HCT116 (cell line): ENCODE data around the gene UBL4B. TPM values are rescaled to one million over a fixed set of nuclear protein-coding genes. Genes with fewer than 3 reads are reported as not detected.

Experiments used
- ATAC-seq: fragments of 200-7000 bp; cut with Tn5 transposase; 2 replicates; pipeline ENCODE4 v1.9.1; 2020; ENCODE audit warnings: mild to moderate bottlenecking, moderate library complexity
- BruUV-seq: library from RNA; stranded (reverse); fragments of 400-500 nt; replicated peaks from 2 replicates; lab custom pipeline; 2021; lab: Mats Ljungman, UMichigan
- CTCF ChIA-PET: fragments of 300-600 bp; sonication (Branson Sonifier 250); formaldehyde crosslinking; loops from one replicate; lab custom pipeline; 2021; ENCODE audit warnings: antibody characterized with exemption; lab: Charles Lee
- POLR2A ChIA-PET: fragments of 300-600, 350-600 bp; sonication (Branson Sonifier 250); formaldehyde crosslinking; loops from one replicate; lab custom pipeline; 2021; ENCODE audit warnings: antibody characterized with exemption; lab: Charles Lee
- RAD21 ChIA-PET, 2 experiments: fragments of 300-600 bp; sonication (Branson Sonifier 250); formaldehyde crosslinking; loops; one replicate each; lab custom pipeline; 2023; ENCODE audit warnings: low total read pairs in 2 of 2; ENCODE audit not compliant: uncharacterized antibody in 2 of 2, unreplicated experiment in 2 of 2, low non-redundant PET in 1 of 2; lab: Charles Lee
- DNase-seq: peaks from one replicate; pipeline ENCODE4 v3.0.0-alpha.2; 2010; ENCODE audit warnings: low read depth, low spot score
- H2AFZ ChIP-seq: fragments of 200-600 bp; shearing (Covaris generic), sonication (generic); 2 replicates; pipeline ENCODE4 v1.6.1; 2017; ENCODE audit warnings: low read depth, mixed run types, mixed read lengths, antibody characterized with exemption, low read length; ENCODE audit not compliant: poor library complexity, severe bottlenecking
- H3K27ac ChIP-seq: 2 replicates; pipeline ENCODE4 v1.5.1; 2012; ENCODE audit warnings: low read depth, low read length
- H3K27me3 ChIP-seq: fragments of 200-600 bp; sonication (generic); 2 replicates; pipeline ENCODE4 v1.6.1; 2016; ENCODE audit warnings: mixed run types, low read length, mixed read lengths; ENCODE audit not compliant: insufficient read depth
- H3K36me3 ChIP-seq, 2 experiments: fragments of 200-500 bp in 1 of 2; fragments of 200-600 bp in 1 of 2; sonication (Bioruptor generic) in 1 of 2; sonication (generic) in 1 of 2; 2 replicates each; pipeline versions ENCODE4 v1.5.1 to v1.6.1; 2014 to 2016; ENCODE audit warnings: low read length in 2 of 2, inconsistent platforms in 1 of 2, mixed read lengths in 1 of 2, mixed run types in 1 of 2; ENCODE audit not compliant: insufficient read depth in 2 of 2, control insufficient read depth in 1 of 2
- H3K4me1 ChIP-seq, 2 experiments: fragments of 200-600 bp in 1 of 2; sonication (generic) in 1 of 2; 2 replicates each; pipeline versions ENCODE4 v1.5.1 to v1.6.1; 2012 to 2017; ENCODE audit warnings: low read length in 2 of 2, inconsistent platforms in 1 of 2, mild to moderate bottlenecking in 1 of 2, mixed read lengths in 1 of 2, mixed run types in 1 of 2, moderate library complexity in 1 of 2; ENCODE audit not compliant: insufficient read depth in 2 of 2, control insufficient read depth in 1 of 2
- H3K4me2 ChIP-seq: fragments of 200-600 bp; sonication (generic); 2 replicates; pipeline ENCODE4 v1.6.1; 2017; ENCODE audit warnings: mixed run types, low read length, mixed read lengths
- H3K4me3 ChIP-seq, 2 experiments: fragments of 200-600 bp in 1 of 2; sonication (generic) in 1 of 2; replicated peaks in 1 of 2; 2 replicates each; pipeline ENCODE4 v1.5.1; 2011 to 2016; ENCODE audit warnings: low read length in 2 of 2, control low read depth in 1 of 2, low read depth in 1 of 2, mild to moderate bottlenecking in 1 of 2, mixed read lengths in 1 of 2, mixed run types in 1 of 2
- H3K79me2 ChIP-seq: fragments of 200-600 bp; sonication (generic); 2 replicates; pipeline ENCODE4 v1.6.1; 2017; ENCODE audit warnings: mild to moderate bottlenecking, mixed run types, low read length, moderate library complexity, mixed read lengths; ENCODE audit not compliant: insufficient read depth
- H3K9ac ChIP-seq: fragments of 200-600 bp; sonication (generic); 2 replicates; pipeline ENCODE4 v1.6.1; 2016; ENCODE audit warnings: low read length, mixed read lengths
- H3K9me2 ChIP-seq: fragments of 200-600 bp; sonication (generic), shearing (Covaris generic); 2 replicates; pipeline ENCODE4 v1.6.1; 2017; ENCODE audit warnings: mixed run types, mild to moderate bottlenecking, moderate library complexity; ENCODE audit not compliant: insufficient read depth
- H3K9me3 ChIP-seq, 2 experiments: fragments of 200-500 bp in 1 of 2; fragments of 200-600 bp in 1 of 2; sonication (Bioruptor generic) in 1 of 2; sonication (generic) in 1 of 2; 2 replicates each; pipeline ENCODE4 v1.6.1; 2014 to 2017; ENCODE audit warnings: low read length in 2 of 2, mixed read lengths in 2 of 2, inconsistent platforms in 1 of 2, low read depth in 1 of 2, mild to moderate bottlenecking in 1 of 2, mixed run types in 1 of 2, moderate library complexity in 1 of 2; ENCODE audit not compliant: control insufficient read depth in 1 of 2, insufficient read depth in 1 of 2
- H4K20me1 ChIP-seq: fragments of 200-600 bp; sonication (generic), shearing (Covaris generic); 2 replicates; pipeline ENCODE4 v1.6.1; 2017; ENCODE audit warnings: mixed run types, mild to moderate bottlenecking, moderate library complexity; ENCODE audit not compliant: insufficient read depth
- CBX3 ChIP-seq: IDR thresholded peaks from 2 replicates; pipeline ENCODE4 v1.6.1; 2012; ENCODE audit warnings: low read depth
- CEBPB ChIP-seq: IDR thresholded peaks from 2 replicates; pipeline ENCODE4 v1.6.1; 2012; ENCODE audit warnings: low read depth
- EGR1 ChIP-seq: IDR thresholded peaks from 2 replicates; pipeline ENCODE4 v1.6.1; 2012; ENCODE audit warnings: low read depth
- ELF1 ChIP-seq: IDR thresholded peaks from 2 replicates; pipeline ENCODE4 v1.6.1; 2012; ENCODE audit warnings: low read depth, borderline replicate concordance
- EZH2 ChIP-seq: fragments of 200-600 bp; sonication (generic); IDR thresholded peaks from 2 replicates; pipeline ENCODE4 v1.6.1; 2017; ENCODE audit warnings: antibody characterized with exemption, mixed run types
- EZH2phosphoT487 ChIP-seq: fragments of 200-600 bp; IDR thresholded peaks from 2 replicates; pipeline ENCODE4 v1.6.1; 2018; ENCODE audit warnings: antibody characterized with exemption, borderline replicate concordance
- FOSL1 ChIP-seq: IDR thresholded peaks from 2 replicates; pipeline ENCODE4 v1.6.1; 2012; ENCODE audit warnings: low read depth
- JUND ChIP-seq: IDR thresholded peaks from 2 replicates; pipeline ENCODE4 v1.6.1; 2012
- MAX ChIP-seq: IDR thresholded peaks from 2 replicates; pipeline ENCODE4 v1.6.1; 2012
- POLR2AphosphoS5 ChIP-seq: IDR thresholded peaks from 2 replicates; pipeline ENCODE4 v1.6.1; 2011; ENCODE audit warnings: mild to moderate bottlenecking, low read depth, low read length, moderate library complexity
- RAD21 ChIP-seq: IDR thresholded peaks from 2 replicates; pipeline ENCODE4 v1.6.1; 2012; ENCODE audit warnings: low read depth, mild to moderate bottlenecking
- SIN3A ChIP-seq: IDR thresholded peaks from 2 replicates; pipeline ENCODE4 v1.6.1; 2012; ENCODE audit warnings: low read depth
- SP1 ChIP-seq: IDR thresholded peaks from 2 replicates; pipeline ENCODE4 v1.6.1; 2012; ENCODE audit warnings: low read depth
- SRF ChIP-seq: IDR thresholded peaks from 2 replicates; pipeline ENCODE4 v1.6.1; 2012; ENCODE audit warnings: low read depth
- TCF7L2 ChIP-seq: IDR thresholded peaks from 2 replicates; pipeline ENCODE4 v1.7.0; 2011; ENCODE audit warnings: borderline replicate concordance, inconsistent platforms; ENCODE audit not compliant: insufficient read depth, insufficient read length; ENCODE audit errors: extremely low read depth
- YY1 ChIP-seq: IDR thresholded peaks from 2 replicates; pipeline ENCODE4 v1.6.1; 2011; ENCODE audit warnings: low read length, low read depth, moderate library complexity, mild to moderate bottlenecking; ENCODE audit not compliant: insufficient replicate concordance; ENCODE audit errors: extremely low read depth
- ZFX ChIP-seq: fragments of 450-650 bp; IDR thresholded peaks from 2 replicates; pipeline ENCODE4 v1.6.1; 2017
- ZNF274 ChIP-seq: fragments of 200-500 bp; sonication (Bioruptor generic); IDR thresholded peaks from 2 replicates; pipeline ENCODE4 v1.6.1; 2014; ENCODE audit warnings: mild to moderate bottlenecking, low read depth, low read length, inconsistent platforms
- intact Hi-C: fragments of 100-400 bp; cut with micrococcal nuclease; formaldehyde crosslinking; loops from 2 replicates; pipeline ENCODE4 v1.10.0; 2022
- total RNA-seq: library from RNA; stranded (reverse); gene quantifications from one replicate; pipeline ENCODE4 v1.2.1, GENCODE V29; 2021; ENCODE audit not compliant: unreplicated experiment
- TF ChIP-seq, protein P1 (sequence below): IDR thresholded peaks from 2 replicates; pipeline ENCODE4 v1.6.1; 2011; ENCODE audit warnings: mild to moderate bottlenecking, low read length, moderate library complexity; ENCODE audit not compliant: insufficient replicate concordance; ENCODE audit errors: extremely low read depth
- TF ChIP-seq, protein P2 (sequence below), 3 experiments: fragments of 200-600 bp in 1 of 3; sonication (generic) in 1 of 3; IDR thresholded peaks in 2 of 3; conservative IDR thresholded peaks in 1 of 3; 2 replicates each; pipeline ENCODE4 v1.5.1; 2012 to 2017; ENCODE audit warnings: low read depth in 2 of 3, low read length in 2 of 3, antibody characterized with exemption in 1 of 3, borderline replicate concordance in 1 of 3, control low read depth in 1 of 3, mild to moderate bottlenecking in 1 of 3, mixed read lengths in 1 of 3, mixed run types in 1 of 3, moderate library complexity in 1 of 3; ENCODE audit not compliant: insufficient read depth in 1 of 3

The UBL4B gene
- total RNA-seq, 1 experiment from 2014 or later = 0.57 TPM

DNA sequence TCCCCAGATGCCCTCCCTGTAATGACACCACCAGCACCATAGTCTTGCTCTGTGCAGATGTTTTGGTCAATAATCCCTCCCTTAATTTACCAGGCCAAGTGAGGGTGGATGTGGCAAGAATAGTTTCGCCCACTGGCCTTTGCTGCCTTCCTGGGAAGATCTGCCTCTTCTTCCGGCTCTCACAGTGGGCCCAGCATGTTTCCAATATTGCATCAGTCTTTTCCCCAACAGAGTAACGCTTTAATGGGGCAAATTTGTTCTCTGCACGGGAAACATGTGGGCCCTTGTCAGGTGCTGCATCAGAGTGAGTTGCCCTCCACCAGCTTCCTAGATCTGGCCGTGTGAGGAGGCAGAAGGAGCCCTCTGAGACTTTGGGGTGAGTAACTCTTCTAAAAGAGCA is 29.8 kb upstream of the UBL4B start (continued):
- TF ChIP-seq, protein P1, sequence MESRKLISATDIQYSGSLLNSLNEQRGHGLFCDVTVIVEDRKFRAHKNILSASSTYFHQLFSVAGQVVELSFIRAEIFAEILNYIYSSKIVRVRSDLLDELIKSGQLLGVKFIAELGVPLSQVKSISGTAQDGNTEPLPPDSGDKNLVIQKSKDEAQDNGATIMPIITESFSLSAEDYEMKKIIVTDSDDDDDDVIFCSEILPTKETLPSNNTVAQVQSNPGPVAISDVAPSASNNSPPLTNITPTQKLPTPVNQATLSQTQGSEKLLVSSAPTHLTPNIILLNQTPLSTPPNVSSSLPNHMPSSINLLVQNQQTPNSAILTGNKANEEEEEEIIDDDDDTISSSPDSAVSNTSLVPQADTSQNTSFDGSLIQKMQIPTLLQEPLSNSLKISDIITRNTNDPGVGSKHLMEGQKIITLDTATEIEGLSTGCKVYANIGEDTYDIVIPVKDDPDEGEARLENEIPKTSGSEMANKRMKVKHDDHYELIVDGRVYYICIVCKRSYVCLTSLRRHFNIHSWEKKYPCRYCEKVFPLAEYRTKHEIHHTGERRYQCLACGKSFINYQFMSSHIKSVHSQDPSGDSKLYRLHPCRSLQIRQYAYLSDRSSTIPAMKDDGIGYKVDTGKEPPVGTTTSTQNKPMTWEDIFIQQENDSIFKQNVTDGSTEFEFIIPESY = no peak
- TF ChIP-seq SIN3A (no peak), CEBPB (no peak), JUND (no peak), RAD21 (no peak)

DNA sequence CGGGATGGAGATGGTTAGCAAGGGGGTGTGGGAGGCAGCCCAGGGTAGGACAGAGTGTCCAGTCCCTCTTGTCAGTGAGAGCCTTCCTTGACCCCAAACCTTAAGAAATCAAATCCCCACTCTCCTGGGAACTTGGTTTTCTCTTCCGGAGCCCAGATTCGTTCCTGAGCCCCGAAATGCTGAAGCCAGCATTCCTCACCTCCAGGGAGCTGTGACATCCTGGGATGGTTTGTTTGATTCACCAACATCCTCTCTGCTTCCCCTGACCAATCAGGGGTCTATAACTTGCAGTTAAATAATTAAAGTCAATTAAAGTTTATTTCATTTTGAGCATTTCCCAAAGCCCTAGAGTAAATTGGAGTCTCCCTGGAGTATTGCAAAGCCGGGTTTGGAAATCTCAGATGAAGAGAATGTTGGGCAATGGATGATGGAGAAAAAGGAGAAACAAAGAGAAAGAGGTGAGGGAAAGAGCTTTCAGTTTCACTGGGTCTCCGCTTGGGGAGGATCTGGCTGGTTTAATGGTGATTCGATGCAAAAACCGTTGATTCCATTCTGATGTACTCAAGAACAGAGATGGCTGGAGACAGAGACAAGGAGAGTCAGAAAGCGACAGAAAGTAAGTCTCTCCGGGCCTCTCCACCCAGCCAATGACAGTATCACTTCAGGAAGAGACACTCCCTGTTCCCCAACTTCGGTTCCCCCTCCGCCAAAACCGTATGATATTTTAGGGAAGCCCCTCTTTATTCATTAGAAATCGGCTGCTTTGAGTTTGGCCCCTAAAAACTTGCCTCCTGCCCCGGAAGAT is 29.0 kb upstream of the UBL4B start:
- Histone ChIP-seq H3K9ac (no peak overlapping the region), H3K79me2 (no peaks in the 10 kb centered on the region), H3K36me3 (no peaks in the 10 kb centered on the region), H3K27me3 (no peaks in the 10 kb centered on the region), H3K4me1 (no peaks in the 10 kb centered on the region), H3K9me2 (no peaks in the 10 kb centered on the region), H3K4me2 (no peak overlapping the region), H3K9me3 (no peaks in the 10 kb centered on the region), H3K27ac (no peak overlapping the region), H4K20me1 (no peaks in the 10 kb centered on the region), H3K4me3 (no peak overlapping the region), H2AFZ (no peak overlapping the region)
- intact Hi-C loops = no loop called here
- no peak for ATAC-seq
- ChIA-PET POLR2A (no interaction called here), CTCF (no interaction called here), RAD21 (no interaction called here)
- DNase-seq = no peak
- BruUV-seq = no TSS peak
- TF ChIP-seq POLR2AphosphoS5 (no peak), EGR1 (no peak), FOSL1 (no peak), EZH2 (no peak), EZH2phosphoT487 (no peak), MAX (no peak), RAD21 (no peak), SRF (no peak), ELF1 (no peak), YY1 (no peak), SIN3A (no peak), JUND (no peak), TCF7L2 (no peak), ZNF274 (no peak), SP1 (no peak), CBX3 (no peak), ZFX (no peak)
- TF ChIP-seq, protein P1 = no peak
- TF ChIP-seq, protein P2, sequence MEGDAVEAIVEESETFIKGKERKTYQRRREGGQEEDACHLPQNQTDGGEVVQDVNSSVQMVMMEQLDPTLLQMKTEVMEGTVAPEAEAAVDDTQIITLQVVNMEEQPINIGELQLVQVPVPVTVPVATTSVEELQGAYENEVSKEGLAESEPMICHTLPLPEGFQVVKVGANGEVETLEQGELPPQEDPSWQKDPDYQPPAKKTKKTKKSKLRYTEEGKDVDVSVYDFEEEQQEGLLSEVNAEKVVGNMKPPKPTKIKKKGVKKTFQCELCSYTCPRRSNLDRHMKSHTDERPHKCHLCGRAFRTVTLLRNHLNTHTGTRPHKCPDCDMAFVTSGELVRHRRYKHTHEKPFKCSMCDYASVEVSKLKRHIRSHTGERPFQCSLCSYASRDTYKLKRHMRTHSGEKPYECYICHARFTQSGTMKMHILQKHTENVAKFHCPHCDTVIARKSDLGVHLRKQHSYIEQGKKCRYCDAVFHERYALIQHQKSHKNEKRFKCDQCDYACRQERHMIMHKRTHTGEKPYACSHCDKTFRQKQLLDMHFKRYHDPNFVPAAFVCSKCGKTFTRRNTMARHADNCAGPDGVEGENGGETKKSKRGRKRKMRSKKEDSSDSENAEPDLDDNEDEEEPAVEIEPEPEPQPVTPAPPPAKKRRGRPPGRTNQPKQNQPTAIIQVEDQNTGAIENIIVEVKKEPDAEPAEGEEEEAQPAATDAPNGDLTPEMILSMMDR (IDR thresholded peaks at IDR 0.05 in 2 of 3, conservative IDR thresholded peaks at IDR 0.05 in 1 of 3; ENCODE audit: borderline replicate concordance in 1 of 3, insufficient read depth in 1 of 3, low read depth in 2 of 3, low read length in 2 of 3) = no peak
